PC-3 (cell line): ENCODE data around the gene PXDC1. TPM values are rescaled to one million over a fixed set of nuclear protein-coding genes. Genes with fewer than 3 reads are reported as not detected.

Experiments
- ATAC-seq: fragments of 200-7000 bp; cut with Tn5 transposase; 2 replicates; pipeline ENCODE4 v1.9.1; 2020; ENCODE audit warnings: mild to moderate bottlenecking, moderate library complexity
- BruUV-seq: library from RNA; stranded (reverse); fragments of 400-500 nt; replicated peaks from 2 replicates; lab custom pipeline; 2021; lab: Mats Ljungman, UMichigan
- CTCF ChIA-PET: fragments of 300-600 bp; sonication (Branson Sonifier 250); formaldehyde crosslinking; loops from one replicate; lab custom pipeline; 2022; ENCODE audit warnings: antibody characterized with exemption; lab: Charles Lee
- POLR2A ChIA-PET: fragments of 300-600 bp; sonication (Branson Sonifier 250); formaldehyde crosslinking; loops from one replicate; lab custom pipeline; 2022; ENCODE audit warnings: antibody characterized with exemption; ENCODE audit not compliant: unreplicated experiment; lab: Charles Lee
- DNase-seq: peaks from one replicate; pipeline ENCODE4 v3.0.0-alpha.2; 2015
- H2AFZ ChIP-seq: fragments of 300-600 bp; sonication (generic); 2 replicates; pipeline ENCODE4 v1.6.0; 2016; ENCODE audit warnings: antibody characterized with exemption, low read length
- H3F3A ChIP-seq: fragments of 300-600 bp; sonication (generic); one replicate; pipeline ENCODE4 v1.6.0; 2017; ENCODE audit warnings: antibody characterized with exemption, low read length, control low read depth, mild to moderate bottlenecking; ENCODE audit not compliant: unreplicated experiment
- H3K27ac ChIP-seq: fragments of 300-600 bp; sonication (generic); 2 replicates; pipeline ENCODE4 v1.5.1; 2016; ENCODE audit warnings: mild to moderate bottlenecking, low read length
- H3K27me3 ChIP-seq: fragments of 300-600 bp; sonication (generic); 2 replicates; pipeline ENCODE4 v1.6.1; 2016; ENCODE audit warnings: low read length, mixed read lengths
- H3K36me3 ChIP-seq: fragments of 300-600 bp; sonication (generic); 2 replicates; pipeline ENCODE4 v1.6.1; 2016; ENCODE audit warnings: low read depth, mixed run types, low read length, mixed read lengths
- H3K4me1 ChIP-seq: fragments of 300-600 bp; sonication (generic); 2 replicates; pipeline ENCODE4 v1.5.1; 2016; ENCODE audit warnings: low read length; ENCODE audit not compliant: insufficient read depth
- H3K4me2 ChIP-seq: fragments of 300-600 bp; sonication (generic); 2 replicates; pipeline ENCODE4 v1.6.0; 2016; ENCODE audit warnings: low read length
- H3K4me3 ChIP-seq: fragments of 300-600 bp; sonication (generic); 2 replicates; pipeline ENCODE4 v1.5.1; 2016; ENCODE audit warnings: mild to moderate bottlenecking, low read length, mixed read lengths
- H3K79me2 ChIP-seq: fragments of 300-600 bp; sonication (generic); 2 replicates; pipeline ENCODE4 v1.6.1; 2017; ENCODE audit warnings: low read length, mixed read lengths
- H3K9ac ChIP-seq: fragments of 300-600 bp; sonication (generic); 2 replicates; pipeline ENCODE4 v1.6.0; 2016; ENCODE audit warnings: mild to moderate bottlenecking, low read length
- H3K9me2 ChIP-seq: fragments of 300-600 bp; sonication (generic); replicated peaks from 2 replicates; pipeline ENCODE4 v1.6.1; 2016; ENCODE audit warnings: mixed run types, low read length, mixed read lengths
- H3K9me3 ChIP-seq: fragments of 300-600 bp; sonication (generic); 2 replicates; pipeline ENCODE4 v1.6.1; 2016; ENCODE audit warnings: low read length, mixed read lengths
- H4K20me1 ChIP-seq: fragments of 300-600 bp; sonication (generic); 2 replicates; pipeline ENCODE4 v1.6.1; 2016; ENCODE audit warnings: low read length, mixed read lengths
- EZH2 ChIP-seq: fragments of 300-600 bp; sonication (generic); IDR thresholded peaks from one replicate; pipeline ENCODE4 v1.6.1; 2017; ENCODE audit warnings: antibody characterized with exemption, mild to moderate bottlenecking, low read length; ENCODE audit not compliant: unreplicated experiment
- EZH2phosphoT487 ChIP-seq: fragments of 300-600 bp; sonication (generic); IDR thresholded peaks from 2 replicates; pipeline ENCODE4 v1.6.1; 2018; ENCODE audit warnings: mild to moderate bottlenecking, antibody characterized with exemption, low read length, borderline replicate concordance
- intact Hi-C: fragments of 100-400 bp; cut with micrococcal nuclease; formaldehyde crosslinking; loops from 2 replicates; pipeline ENCODE4 v1.9.0; 2023
- total RNA-seq: library from RNA; depleted of rRNA; stranded (reverse); fragments of >200 nt; gene quantifications from 2 replicates; pipeline ENCODE4 v1.2.3, GENCODE V29; 2014
- TF ChIP-seq, protein P1 (sequence below): fragments of 300-600 bp; sonication (generic); conservative IDR thresholded peaks from 2 replicates; pipeline ENCODE4 v1.5.1; 2017; ENCODE audit warnings: antibody characterized with exemption, low read depth, mild to moderate bottlenecking, low read length

The PXDC1 gene
- total RNA-seq, 1 experiment from 2014 or later = 46.2 TPM

DNA sequence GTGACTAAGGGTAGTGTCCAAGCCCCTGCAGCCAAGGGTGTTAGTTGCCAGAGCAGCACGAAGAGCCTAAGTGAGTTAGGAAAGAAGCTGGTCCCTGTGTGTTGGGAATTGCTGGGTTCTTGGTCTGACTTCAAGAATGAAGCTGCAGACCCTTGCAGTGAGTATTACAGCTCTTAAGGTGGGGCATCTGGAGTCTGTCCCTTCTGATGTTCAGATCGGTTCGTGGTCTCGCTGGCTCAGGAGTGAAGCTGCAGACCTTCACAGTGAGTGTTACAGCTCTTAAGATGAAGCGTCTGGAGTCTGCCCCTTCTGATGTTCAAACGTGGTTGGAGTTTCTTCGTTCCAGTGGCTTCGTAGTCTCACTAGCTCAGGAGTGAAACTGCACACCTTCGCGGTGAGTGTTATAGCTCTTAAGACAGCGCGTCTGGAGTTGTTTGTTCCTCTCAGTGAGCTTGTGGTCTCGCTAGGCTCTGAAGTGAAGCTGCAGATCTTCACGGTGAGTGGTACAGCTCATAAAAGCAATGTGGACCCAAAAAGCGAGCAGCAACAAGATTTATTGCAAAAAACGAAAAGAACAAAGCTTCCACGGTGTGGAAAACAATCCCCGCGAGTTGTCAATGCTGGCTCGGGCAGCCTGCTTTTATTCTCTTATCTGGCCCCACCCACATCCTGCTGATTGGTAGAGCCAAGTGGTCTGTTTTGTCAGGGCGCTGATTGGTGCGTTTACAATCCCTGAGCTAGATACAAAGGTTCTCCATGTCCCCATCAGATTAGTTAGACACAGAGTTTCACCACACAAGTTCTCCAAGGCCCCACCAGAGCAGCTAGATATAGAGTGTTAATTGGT, 31.8 kb downstream of the PXDC1 start:
- H3K27me3 ChIP-seq = no peaks in the 10 kb centered on the region
- no peak overlapping the region for H2AFZ ChIP-seq
- POLR2A ChIA-PET = interaction anchor here (0.6 kb wide), 1 partner anchor 111 kb away, joined by 3 read pairs; no protein-coding TSS in a partner anchor
- no peaks in the 10 kb centered on the region for H3K9me2 ChIP-seq
- TF ChIP-seq, protein P1, sequence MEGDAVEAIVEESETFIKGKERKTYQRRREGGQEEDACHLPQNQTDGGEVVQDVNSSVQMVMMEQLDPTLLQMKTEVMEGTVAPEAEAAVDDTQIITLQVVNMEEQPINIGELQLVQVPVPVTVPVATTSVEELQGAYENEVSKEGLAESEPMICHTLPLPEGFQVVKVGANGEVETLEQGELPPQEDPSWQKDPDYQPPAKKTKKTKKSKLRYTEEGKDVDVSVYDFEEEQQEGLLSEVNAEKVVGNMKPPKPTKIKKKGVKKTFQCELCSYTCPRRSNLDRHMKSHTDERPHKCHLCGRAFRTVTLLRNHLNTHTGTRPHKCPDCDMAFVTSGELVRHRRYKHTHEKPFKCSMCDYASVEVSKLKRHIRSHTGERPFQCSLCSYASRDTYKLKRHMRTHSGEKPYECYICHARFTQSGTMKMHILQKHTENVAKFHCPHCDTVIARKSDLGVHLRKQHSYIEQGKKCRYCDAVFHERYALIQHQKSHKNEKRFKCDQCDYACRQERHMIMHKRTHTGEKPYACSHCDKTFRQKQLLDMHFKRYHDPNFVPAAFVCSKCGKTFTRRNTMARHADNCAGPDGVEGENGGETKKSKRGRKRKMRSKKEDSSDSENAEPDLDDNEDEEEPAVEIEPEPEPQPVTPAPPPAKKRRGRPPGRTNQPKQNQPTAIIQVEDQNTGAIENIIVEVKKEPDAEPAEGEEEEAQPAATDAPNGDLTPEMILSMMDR = no peak
- TF ChIP-seq EZH2phosphoT487 (no peak), EZH2 (no peak)
- no peaks in the 10 kb centered on the region for H3K79me2 ChIP-seq
- H3F3A ChIP-seq = no peaks in the 10 kb centered on the region
- no peak for ATAC-seq
- peaks cover 18% of the 10 kb centered on the region for H3K36me3 ChIP-seq
- CTCF ChIA-PET = no interaction called here
- TSS peak; percentile 14 for BruUV-seq
- no peaks in the 10 kb centered on the region for H3K4me1 ChIP-seq
- DNase-seq = no peak
- no peak overlapping the region for H3K4me2 ChIP-seq
- no peaks in the 10 kb centered on the region for H3K9me3 ChIP-seq
- no peaks in the 10 kb centered on the region for H4K20me1 ChIP-seq
- intact Hi-C loops = no loop called here
- H3K9ac ChIP-seq = no peak overlapping the region
- no peak overlapping the region for H3K27ac ChIP-seq
- H3K4me3 ChIP-seq = no peak overlapping the region

DNA sequence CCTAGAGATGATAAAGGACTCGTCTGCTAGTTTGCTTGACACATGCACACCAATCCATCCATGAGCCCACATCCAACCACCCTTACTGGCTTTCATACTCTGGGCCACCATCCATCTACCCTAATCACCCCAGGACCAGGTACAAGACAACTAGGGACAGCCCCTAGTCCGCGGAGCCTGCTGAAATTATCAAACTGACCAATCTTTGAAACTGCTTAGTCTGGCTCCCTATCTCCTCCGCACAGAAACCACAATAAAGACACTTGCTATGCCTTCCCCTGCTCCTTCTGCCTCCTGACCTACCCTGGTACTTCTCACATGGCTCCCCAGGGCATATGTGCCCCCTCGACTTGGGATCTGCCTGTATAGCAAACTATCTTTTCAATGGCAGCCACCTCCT, 33.1 kb downstream of the PXDC1 start:
- H3K27ac ChIP-seq = no peak overlapping the region
- ATAC-seq (no peak), DNase-seq (no peak)
- POLR2A ChIA-PET = no interaction called here
- H3K9me3 ChIP-seq = no peaks in the 10 kb centered on the region
- no peak overlapping the region for H2AFZ ChIP-seq
- no peaks in the 10 kb centered on the region for H4K20me1 ChIP-seq
- no peaks in the 10 kb centered on the region for H3K27me3 ChIP-seq
- no peaks in the 10 kb centered on the region for H3K79me2 ChIP-seq
- H3K4me1 ChIP-seq = no peaks in the 10 kb centered on the region
- TF ChIP-seq EZH2phosphoT487 (no peak), EZH2 (no peak)
- TF ChIP-seq, protein P1 = no peak
- H3K9ac ChIP-seq = no peak overlapping the region
- no peak overlapping the region for H3K4me2 ChIP-seq
- no TSS peak for BruUV-seq
- H3K4me3 ChIP-seq = no peak overlapping the region
- CTCF ChIA-PET = no interaction called here
- H3K36me3 ChIP-seq = peaks cover 16% of the 10 kb centered on the region
- intact Hi-C loops = no loop called here
- H3F3A ChIP-seq = no peaks in the 10 kb centered on the region
- H3K9me2 ChIP-seq = no peaks in the 10 kb centered on the region

DNA sequence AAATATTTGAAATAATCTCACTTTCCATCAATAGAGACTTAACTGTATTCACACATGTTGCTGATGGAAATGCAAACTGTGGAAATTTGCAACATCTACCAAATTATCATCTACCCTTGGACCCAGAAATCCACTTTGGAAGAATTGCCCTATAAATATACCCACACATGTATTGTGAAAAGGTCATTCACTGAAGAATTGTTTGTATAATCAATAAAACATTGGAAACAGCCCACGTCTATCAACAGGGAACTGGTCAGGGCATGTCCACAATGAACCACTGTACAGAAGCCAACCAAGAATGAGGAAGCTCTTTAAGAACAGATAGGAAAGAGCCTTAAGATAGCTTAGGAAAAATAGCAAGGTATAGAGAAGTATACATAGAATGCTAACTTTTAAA, 36.2 kb downstream of the PXDC1 start:
- Histone ChIP-seq H3K4me3 (no peak overlapping the region), H2AFZ (no peak overlapping the region), H3K79me2 (no peaks in the 10 kb centered on the region), H3K9ac (no peak overlapping the region), H3K27me3 (no peaks in the 10 kb centered on the region), H3F3A (no peaks in the 10 kb centered on the region), H3K4me2 (no peak overlapping the region), H3K36me3 (no peaks in the 10 kb centered on the region), H3K9me3 (no peaks in the 10 kb centered on the region), H4K20me1 (no peaks in the 10 kb centered on the region), H3K9me2 (no peaks in the 10 kb centered on the region), H3K4me1 (no peaks in the 10 kb centered on the region), H3K27ac (no peak overlapping the region)
- POLR2A ChIA-PET = no interaction called here
- BruUV-seq = no TSS peak
- no peak for ATAC-seq
- TF ChIP-seq EZH2 (no peak), EZH2phosphoT487 (no peak)
- TF ChIP-seq, protein P1 = no peak
- intact Hi-C loops = no loop called here
- CTCF ChIA-PET = no interaction called here
- DNase-seq = no peak
